SIG-M5 (cell line): Measurements from ENCODE around the gene COPZ2.

Experiments
- DNase-seq: peaks from one replicate; lab custom pipeline; 2025; lab: John Stamatoyannopoulos, UW

Gene COPZ2

GRCh38 chr17:47983492-47984223, 53.9 kb downstream of the COPZ2 start:
- DNase-seq: no peak

DNA sequence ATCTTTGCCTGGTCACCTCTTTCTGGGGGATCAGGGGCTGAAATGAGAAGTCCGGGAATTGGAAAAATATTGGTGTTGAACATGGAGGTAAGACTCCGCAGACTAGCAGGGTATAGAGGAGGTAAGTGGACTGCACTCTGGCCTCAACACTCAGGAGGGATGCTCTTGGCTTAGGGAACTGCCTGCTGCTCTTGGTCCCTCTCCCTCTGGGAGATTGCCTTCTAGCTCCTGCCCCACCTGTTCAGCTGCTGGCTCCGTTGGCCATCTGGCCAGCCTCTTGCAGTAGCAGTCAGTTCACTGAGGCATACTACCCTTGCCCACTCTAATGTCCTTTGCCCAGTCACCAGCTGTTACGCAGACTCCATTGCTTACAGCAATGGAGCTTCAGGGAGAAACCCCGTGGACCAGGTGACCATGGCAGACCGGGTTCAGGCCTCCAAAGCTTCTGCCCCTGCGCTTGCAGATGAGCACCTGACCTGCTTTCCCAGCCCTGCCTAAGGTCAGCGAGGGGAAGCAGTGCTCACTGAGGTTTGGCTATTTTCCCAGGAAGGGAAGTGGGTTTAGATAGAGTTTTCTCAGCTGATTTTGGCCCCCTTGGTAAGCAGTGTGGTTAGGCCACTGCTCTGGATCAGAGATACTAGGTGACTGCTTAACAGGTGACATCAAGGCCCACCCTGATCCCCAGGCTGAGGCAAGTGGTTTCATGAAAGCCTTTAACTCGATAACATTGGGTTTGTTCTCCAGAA, 54.8 kb downstream of the COPZ2 start:
- no peak for DNase-seq

DNA sequence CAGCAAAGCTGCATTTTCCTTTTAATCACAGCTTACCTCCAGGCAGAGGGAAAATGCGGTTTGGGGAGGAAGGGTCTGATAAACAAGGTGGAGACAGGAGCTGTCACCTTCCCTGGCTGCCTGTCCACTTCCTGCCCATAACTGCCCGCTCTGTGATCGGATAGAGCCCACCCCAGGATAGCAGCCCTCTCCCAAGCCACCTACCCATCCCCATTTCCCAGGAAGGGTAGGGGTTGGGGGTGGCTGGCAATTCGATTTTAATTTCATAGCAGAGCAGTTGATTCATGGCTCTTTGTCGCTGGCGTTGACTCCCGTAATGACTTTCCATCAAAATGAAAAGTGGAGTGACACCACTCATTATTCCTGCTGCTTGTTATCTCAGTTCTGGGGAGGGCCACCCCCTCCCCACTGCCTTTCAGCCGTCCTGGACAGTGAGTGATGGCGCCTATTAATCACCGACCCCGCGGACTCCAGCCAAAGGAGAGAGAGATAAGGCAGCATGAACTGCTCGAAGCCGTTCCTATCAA, 55.4 kb downstream of the COPZ2 start:
- DNase-seq: no peak

DNA sequence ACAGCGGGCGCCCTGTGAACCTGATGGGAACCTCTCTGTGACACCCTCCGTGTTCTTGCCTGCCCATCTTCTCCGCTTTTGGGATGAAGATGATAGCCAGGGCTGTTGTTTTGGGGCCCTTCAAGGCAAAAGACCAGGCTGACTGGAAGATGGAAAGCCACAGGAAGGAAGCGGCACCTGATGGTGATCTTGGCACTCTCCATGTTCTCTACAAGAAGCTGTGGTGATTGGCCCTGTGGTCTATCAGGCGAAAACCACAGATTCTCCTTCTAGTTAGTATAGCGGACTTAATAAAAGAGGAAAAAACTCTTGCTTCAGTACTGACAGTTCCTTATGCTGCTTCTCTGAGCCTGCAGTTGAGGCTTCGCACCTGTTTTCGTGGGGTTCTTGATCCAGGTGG, 56.1 kb downstream of the COPZ2 start:
- DNase-seq: no peak

GRCh38 chr17:47980541-47980940, 57.1 kb downstream of the COPZ2 start:
- DNase-seq: no peak

DNA sequence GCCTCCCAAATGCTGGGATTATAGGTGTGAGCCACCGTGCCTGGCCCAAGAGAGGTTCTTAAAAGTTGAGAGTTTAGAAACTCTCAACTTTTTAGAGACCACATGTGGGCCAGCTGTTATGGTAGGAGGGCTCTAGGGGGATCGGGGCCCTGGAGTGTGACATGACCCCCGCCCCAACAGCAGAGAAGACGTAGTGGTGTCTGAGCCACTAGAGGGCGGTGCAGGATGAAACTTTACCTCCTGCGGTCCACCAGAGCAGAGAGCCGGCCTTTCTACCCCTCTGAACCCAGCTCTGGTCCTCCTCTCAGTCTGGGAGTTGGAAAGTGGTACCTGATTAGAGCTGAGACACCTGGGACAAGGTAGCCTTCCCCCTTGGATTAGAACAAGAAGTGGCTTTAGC, 59.3 kb downstream of the COPZ2 start:
- DNase-seq: no peak
